ENCODE measurements around the gene BMPR1A. TPM values are rescaled to one million over a fixed set of nuclear protein-coding genes. Genes with fewer than 3 reads are reported as not detected.

The BMPR1A gene
- total RNA-seq, 3 donors from 2014 or later: 49.8 to 87.2 (median 57.4) TPM

- Histone ChIP-seq H3K27me3 (no peaks in the 10 kb centered on the region), H3K4me1 (no peaks in the 10 kb centered on the region), H3K36me3 (no peaks in the 10 kb centered on the region), H3K4me3 (no peak overlapping the region), H3K27ac (no peak overlapping the region), H3K9me3 (no peaks in the 10 kb centered on the region)
- intact Hi-C loops (cut with DNase I; ENCODE audit: low total_unique reads): no loop called here
- DNase-seq (ENCODE audit: low spot score in 2 of 2): no peak
- TF ChIP-seq, protein P1, sequence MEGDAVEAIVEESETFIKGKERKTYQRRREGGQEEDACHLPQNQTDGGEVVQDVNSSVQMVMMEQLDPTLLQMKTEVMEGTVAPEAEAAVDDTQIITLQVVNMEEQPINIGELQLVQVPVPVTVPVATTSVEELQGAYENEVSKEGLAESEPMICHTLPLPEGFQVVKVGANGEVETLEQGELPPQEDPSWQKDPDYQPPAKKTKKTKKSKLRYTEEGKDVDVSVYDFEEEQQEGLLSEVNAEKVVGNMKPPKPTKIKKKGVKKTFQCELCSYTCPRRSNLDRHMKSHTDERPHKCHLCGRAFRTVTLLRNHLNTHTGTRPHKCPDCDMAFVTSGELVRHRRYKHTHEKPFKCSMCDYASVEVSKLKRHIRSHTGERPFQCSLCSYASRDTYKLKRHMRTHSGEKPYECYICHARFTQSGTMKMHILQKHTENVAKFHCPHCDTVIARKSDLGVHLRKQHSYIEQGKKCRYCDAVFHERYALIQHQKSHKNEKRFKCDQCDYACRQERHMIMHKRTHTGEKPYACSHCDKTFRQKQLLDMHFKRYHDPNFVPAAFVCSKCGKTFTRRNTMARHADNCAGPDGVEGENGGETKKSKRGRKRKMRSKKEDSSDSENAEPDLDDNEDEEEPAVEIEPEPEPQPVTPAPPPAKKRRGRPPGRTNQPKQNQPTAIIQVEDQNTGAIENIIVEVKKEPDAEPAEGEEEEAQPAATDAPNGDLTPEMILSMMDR (IDR thresholded peaks at IDR 0.05): no peak
- TF ChIP-seq POLR2AphosphoS5 (IDR thresholded peaks at IDR 0.05): no peak
- no peak for TF ChIP-seq POLR2A (IDR thresholded peaks at IDR 0.05)
Measured at GRCh38 chr10:86723009-86723408, 33.4 kb upstream of the BMPR1A start.

GRCh38 chr10:86724445-86724844 lies 32.0 kb upstream of the BMPR1A start:
- Histone ChIP-seq H3K9me3 (no peaks in the 10 kb centered on the region), H3K4me1 (no peaks in the 10 kb centered on the region), H3K27me3 (no peaks in the 10 kb centered on the region), H3K36me3 (no peaks in the 10 kb centered on the region), H3K4me3 (no peak overlapping the region), H3K27ac (no peak overlapping the region)
- TF ChIP-seq, protein P1 (IDR thresholded peaks at IDR 0.05): no peak
- TF ChIP-seq POLR2AphosphoS5 (IDR thresholded peaks at IDR 0.05): no peak
- intact Hi-C loops (cut with DNase I; ENCODE audit: low total_unique reads): no loop called here
- no peak for DNase-seq (ENCODE audit: low spot score in 2 of 2)

- no peak for DNase-seq (ENCODE audit: low spot score in 2 of 2)
Measured at GRCh38 chr10:86725980-86726676, 30.3 kb upstream of the BMPR1A start.

DNA sequence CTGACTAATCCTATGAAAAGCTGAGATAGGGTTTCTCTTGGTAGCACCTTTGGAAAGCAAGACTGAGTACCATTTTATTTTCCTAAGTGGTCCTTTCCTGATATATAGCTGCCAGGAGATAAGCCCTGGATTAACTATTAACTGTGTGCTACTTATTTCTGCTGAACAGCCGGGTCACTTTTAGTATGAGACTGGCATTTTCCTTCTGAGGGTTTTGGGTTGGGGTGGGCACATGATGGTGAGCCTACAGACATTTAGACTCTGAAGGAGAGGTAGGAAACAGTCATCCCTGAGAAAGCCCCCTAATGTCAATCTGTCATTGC lies 29.8 kb upstream of the BMPR1A start:
- DNase-seq (ENCODE audit: low spot score in 2 of 2): no peak
- intact Hi-C loops (cut with DNase I; ENCODE audit: low total_unique reads): no loop called here
- no peaks in the 10 kb centered on the region for H3K9me3 ChIP-seq
- H3K27ac ChIP-seq: no peak overlapping the region
- no peaks in the 10 kb centered on the region for H3K27me3 ChIP-seq
- no peak overlapping the region for H3K4me3 ChIP-seq
- TF ChIP-seq, protein P1 (IDR thresholded peaks at IDR 0.05): no peak
- TF ChIP-seq POLR2A (IDR thresholded peaks at IDR 0.05) (no peak), POLR2AphosphoS5 (IDR thresholded peaks at IDR 0.05) (no peak)
- H3K36me3 ChIP-seq: no peaks in the 10 kb centered on the region
- H3K4me1 ChIP-seq: no peaks in the 10 kb centered on the region

More at GRCh38 chr10:86725980-86726676, 30.3 kb upstream of the BMPR1A start:
- no peak overlapping the region for H3K4me3 ChIP-seq
- no peaks in the 10 kb centered on the region for H3K36me3 ChIP-seq
- H3K27ac ChIP-seq: no peak overlapping the region
- TF ChIP-seq POLR2AphosphoS5 (IDR thresholded peaks at IDR 0.05) (no peak), POLR2A (IDR thresholded peaks at IDR 0.05) (no peak)
- TF ChIP-seq, protein P1 (IDR thresholded peaks at IDR 0.05): no peak
- intact Hi-C loops (cut with DNase I; ENCODE audit: low total_unique reads): no loop called here
- no peaks in the 10 kb centered on the region for H3K4me1 ChIP-seq
- no peaks in the 10 kb centered on the region for H3K9me3 ChIP-seq
- H3K27me3 ChIP-seq: no peaks in the 10 kb centered on the region

- no peaks in the 10 kb centered on the region for H3K4me1 ChIP-seq
- no peak overlapping the region for H3K4me3 ChIP-seq
- no peak overlapping the region for H3K27ac ChIP-seq
- no peaks in the 10 kb centered on the region for H3K9me3 ChIP-seq
- H3K36me3 ChIP-seq: no peaks in the 10 kb centered on the region
- H3K27me3 ChIP-seq: no peaks in the 10 kb centered on the region
- intact Hi-C loops (cut with DNase I; ENCODE audit: low total_unique reads): no loop called here
- TF ChIP-seq, protein P1 (IDR thresholded peaks at IDR 0.05): no peak
- TF ChIP-seq POLR2AphosphoS5 (IDR thresholded peaks at IDR 0.05) (no peak), POLR2A (IDR thresholded peaks at IDR 0.05) (no peak)
- no peak for DNase-seq (ENCODE audit: low spot score in 2 of 2)
Measured at GRCh38 chr10:86727470-86727869, 28.9 kb upstream of the BMPR1A start.
